Midbrain (tissue), 1 donor: ENCODE results near the gene CDKN2D.
"Not testable (repeated sequence)": the region's sequence is repeated elsewhere in the genome, so short reads cannot be mapped to it uniquely, and the experiment has no call there.

Experiments used
- DNase-seq: peaks from one replicate; lab custom pipeline; 2025; lab: John Stamatoyannopoulos, UW

The CDKN2D gene

GRCh38 chr19:10580979-10581631, 12.3 kb upstream of the CDKN2D start:
- peak; percentile 93 for DNase-seq

DNA sequence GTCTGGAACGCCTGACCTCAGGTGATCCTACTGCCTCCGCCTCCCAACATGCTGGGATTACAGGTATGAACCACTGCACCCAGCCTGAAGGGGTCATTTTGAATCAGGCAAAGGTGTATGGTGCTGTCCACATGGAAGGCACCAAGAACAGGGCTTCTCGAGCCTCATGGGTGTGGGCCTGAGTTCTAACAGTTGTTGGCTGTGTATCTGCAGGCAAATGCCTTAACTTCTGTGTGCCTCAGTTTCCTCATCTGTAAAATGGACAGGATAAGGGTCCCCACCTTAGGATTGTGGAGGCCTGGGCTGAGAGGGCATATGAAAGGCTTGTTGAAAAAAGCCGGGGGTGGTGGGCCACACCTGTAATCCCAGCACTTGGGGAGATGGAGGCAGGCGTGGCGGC, 9.2 kb upstream of the CDKN2D start:
- no peak for DNase-seq

GRCh38 chr19:10575011-10575716, 6.4 kb upstream of the CDKN2D start:
- no peak for DNase-seq

DNA sequence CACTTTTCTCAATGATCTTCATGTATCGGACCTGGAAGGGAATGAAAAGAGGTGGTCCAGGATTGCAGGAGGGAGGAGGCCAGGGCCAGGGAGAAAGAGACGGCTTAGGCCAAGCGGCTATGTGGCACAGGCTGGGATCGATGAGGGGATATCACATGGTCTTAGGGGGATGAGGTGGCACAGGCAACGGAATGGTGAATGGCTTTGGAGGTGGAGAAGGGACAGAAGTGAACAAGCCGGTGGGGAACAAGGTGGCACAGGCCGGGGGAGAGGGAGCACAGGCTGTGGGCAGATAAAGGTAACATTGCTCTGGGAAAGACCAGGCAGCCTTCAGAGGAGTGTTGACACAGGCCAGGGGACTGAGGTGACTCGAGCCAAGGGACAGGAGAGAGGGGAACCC, 5.7 kb upstream of the CDKN2D start:
- no peak for DNase-seq

GRCh38 chr19:10573793-10574192, 5.0 kb upstream of the CDKN2D start:
- not testable (repeated sequence) for DNase-seq

GRCh38 chr19:10568062-10568825, 535 bp downstream of the CDKN2D start:
- no peak for DNase-seq

- no peak for DNase-seq
Observed at GRCh38 chr19:10567656-10568055, 1.1 kb downstream of the CDKN2D start.

GRCh38 chr19:10566658-10567410, 1.9 kb downstream of the CDKN2D start:
- no peak for DNase-seq

DNA sequence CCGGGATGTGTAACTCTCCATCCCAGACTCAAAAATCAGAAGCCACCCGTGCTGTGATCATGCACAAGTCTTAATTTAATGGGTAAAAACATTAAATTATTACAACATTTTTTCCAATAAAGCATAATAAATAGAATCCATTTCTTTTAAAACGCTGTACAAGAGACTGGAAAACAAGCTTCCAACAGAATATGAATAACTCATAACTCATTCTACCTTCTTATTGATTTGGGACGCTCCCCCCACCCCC, 2.4 kb downstream of the CDKN2D start:
- DNase-seq = no peak

- peak; percentile 97 for DNase-seq
Observed at GRCh38 chr19:10565567-10566407, 3.0 kb downstream of the CDKN2D start, which contains the start of gene KRI1. Gene KRI1, minus strand, starts transcription at chr19:10566010. Its CDS starts 11 bp downstream, at chr19:10565999.

- no peak for DNase-seq
Observed at GRCh38 chr19:10565028-10565566, 3.7 kb downstream of the CDKN2D start.

DNA sequence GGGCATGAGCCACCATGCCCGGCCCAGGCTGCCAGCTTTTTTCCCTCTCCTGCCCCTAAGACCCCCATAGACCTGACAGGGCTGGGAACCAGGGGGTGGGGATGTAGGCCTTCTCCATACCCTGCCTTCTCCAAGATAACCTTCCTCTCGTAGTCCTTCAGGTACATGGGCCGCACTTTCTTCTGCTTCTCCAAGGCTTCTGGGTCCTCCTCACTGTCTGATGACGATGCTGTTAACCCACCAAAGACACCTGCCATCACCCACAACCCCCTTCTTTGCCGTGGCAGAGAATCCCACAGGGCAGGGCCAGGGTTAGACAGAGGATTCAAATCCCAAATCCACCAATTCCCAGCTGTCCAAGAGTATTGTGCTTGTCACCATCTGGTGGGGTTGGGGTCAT, 6.2 kb downstream of the CDKN2D start:
- no peak for DNase-seq

DNA sequence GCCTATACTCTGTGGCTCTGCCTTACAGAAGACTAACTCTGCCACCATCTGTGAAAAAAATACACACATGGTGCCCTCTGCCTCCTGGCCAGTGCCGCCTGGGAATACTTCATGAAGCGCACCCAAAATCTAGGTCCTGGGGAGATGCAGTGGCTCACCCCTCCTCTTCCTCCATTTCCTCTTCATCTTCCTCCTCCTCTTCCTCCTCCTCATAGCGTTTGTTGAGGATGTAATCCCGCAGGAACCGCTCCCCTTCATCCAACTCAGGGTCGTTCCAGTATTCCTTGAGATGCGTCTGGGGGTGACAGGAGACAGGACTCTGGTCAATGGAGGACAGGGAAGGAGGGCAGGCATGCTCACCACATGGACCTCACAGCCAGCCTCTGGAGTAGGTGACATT, 8.6 kb downstream of the CDKN2D start:
- no peak for DNase-seq

DNA sequence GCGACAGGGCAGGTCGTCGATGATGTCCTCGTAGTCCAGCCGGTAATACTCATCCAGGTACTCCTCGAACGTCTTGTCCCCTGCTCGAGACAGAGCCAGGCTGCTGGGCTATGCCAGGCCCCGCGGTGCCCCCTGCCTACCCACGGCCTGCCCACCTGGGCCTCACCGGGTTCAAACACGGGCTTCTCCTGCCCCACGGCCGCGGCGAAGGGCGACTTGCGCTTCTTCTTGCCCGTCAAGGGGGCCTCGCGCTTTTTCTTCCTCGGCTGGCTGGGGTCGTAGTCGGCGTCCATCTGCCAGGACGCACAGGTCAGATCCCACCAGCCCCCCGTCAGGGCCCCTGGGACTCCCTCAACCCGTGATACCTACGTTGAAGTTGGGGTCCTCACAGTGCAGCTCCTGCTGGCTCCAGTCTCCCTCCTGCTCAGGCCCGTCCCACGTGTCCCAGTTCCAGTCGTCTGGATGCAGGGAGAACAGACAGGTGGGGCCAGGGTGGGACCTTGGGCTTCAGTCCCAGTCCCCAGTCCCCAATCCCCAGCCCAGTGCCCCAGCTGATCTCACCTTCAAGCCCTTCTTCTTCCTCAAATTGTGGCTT, 11.1 kb downstream of the CDKN2D start:
- DNase-seq = no peak

DNA sequence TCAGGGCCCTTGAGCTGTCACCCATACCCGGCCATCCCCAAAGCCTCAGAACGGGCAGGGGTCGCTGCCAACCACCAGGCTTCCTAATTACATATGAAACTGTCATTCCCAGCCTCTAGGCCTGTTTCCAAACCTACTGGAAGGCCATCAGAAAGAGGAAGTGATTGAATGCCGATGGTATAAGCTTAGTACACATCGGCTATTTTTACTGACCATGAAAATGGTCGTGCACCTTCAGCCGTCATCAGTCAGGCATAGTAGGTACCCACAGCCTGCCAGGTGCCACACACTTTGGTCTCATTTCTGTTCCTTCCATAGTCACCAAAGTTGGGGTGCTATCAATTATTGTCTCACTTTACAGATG, 13.2 kb downstream of the CDKN2D start:
- DNase-seq = no peak

DNA sequence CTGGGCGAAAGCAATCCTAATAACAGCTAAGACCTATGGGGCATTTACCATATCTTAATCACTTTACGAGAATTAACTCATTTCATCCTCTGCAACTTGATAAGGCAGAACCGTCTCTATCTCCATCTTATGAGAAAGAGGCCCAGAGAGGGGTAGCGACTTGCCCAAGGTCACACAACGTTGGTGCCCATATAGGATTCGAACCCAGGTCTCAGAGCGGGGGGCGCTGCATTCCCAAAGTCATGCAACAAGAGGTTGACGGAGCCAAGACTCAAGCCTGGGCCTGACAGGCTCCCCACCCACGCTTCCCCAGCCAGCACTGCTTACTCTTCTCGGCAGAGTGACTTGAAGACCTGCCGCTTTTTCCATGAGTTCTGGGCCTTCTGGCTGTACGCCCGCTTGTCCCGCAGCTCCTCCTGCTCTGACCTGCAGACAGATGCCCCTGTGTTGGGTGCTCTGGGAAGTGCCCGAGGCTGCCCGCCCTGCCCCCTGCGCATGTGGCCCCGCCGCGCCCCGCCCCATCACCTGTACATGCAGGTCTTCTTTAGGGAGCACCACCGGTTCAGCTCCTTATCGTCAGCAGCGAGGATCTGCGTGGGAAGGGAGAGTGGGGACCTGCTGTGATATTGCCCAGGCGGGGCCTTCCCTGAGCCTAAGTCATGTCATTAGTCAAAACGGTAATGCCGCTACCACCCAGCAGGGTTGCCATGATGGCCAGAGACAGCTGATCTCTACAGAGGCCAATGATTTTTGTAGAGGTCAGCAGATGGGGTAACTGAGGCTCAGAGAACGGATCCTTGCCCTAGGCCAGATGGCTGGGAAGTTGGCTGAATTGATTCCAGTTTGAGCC, 13.8 kb downstream of the CDKN2D start:
- DNase-seq = no peak

DNA sequence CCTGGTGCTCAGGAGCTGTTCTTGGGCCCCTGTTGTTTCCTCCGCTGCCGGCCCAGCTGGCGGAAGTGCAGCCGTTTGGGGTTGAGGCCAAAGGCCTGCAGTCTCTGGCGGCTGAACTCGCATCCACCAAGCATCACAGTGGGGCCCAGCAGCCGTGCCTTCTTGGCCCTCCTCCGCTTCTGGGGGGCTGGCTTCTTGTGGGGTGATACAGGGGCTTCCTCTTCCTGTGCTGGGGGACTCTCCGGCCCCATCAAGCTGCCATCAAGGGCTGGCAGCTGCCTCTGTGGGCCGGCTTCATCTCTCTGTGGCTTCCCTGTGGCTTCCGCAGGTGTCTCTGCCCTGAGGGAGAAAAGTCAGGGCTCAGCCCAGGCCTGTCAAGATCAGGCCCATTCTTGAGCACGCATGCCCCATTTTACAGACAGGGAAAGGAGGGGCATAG, 14.8 kb downstream of the CDKN2D start:
- no peak for DNase-seq

DNA sequence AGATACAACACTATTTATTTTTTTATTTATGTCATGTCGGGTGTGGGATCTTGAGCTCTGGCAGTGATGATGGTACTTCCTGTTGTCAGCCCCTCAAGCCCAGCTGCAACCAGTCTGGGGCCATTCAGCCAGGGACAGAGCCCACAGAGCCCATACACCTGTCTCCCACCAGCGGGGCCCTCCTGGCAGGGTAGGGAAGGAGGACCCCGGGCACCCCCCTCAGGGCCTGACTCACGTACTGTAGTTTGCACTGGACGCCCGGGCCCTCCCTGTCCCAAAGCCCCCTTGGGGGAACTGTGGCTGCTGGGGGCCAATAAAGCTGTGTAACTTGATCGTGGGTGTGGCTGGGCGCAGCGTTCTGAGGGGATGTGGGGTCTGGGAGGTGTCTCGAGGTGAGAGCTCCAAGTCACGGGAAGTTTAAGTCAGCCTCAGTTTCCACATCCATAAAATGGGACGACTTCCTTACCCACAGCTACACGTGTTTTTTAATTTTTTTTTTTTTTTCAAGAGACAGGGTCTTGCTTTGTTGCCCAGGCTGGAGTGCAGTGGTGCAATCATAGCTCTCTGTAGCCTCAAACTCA, 15.6 kb downstream of the CDKN2D start:
- no peak for DNase-seq

DNA sequence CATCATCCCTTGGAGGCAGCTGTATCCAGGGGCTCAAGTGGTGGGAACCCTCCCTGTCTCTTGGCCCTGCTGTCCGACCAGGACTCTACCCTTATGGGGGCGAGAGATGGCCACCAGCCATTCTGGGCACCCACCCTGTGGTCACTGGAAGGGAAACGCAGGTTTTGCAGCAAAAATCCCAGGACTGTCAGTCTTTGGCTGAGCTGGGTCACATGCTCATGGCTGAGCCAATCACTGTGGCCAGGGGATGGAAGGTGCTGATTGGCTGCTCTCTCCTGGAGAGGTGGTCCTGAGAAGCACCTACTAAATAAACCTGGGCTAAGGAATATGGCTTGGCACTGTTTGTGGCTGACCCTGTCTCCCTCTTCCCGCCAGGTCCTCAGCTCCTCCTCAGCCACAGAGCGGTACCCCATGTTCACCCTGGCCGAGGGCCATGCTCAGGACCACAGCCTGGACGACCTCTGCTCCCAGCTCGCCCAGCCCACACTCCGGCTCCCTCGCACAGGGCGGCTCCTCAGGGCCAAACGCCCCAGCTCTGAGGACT, 16.2 kb downstream of the CDKN2D start:
- DNase-seq = no peak
